Keratinocyte (primary cell): Measurements from ENCODE around the gene DNAJC7. TPM values are rescaled to one million over a fixed set of nuclear protein-coding genes. Genes with fewer than 3 reads are reported as not detected.

Experiments
- DNase-seq: peaks from one replicate; pipeline ENCODE4 v3.0.0-alpha.2; 2011; ENCODE audit warnings: low read depth, missing footprints, low spot score
- FAIRE-seq: peaks from 2 replicates; lab custom pipeline; 2011; peaks lifted over from hg19 to GRCh38; lab: Jason Lieb, UNC
- H2AFZ ChIP-seq: 2 replicates; pipeline ENCODE4 v1.6.0; 2012; ENCODE audit warnings: low read length, control low read depth, inconsistent platforms; ENCODE audit not compliant: control insufficient read depth
- H3K27ac ChIP-seq: 2 replicates; pipeline ENCODE4 v1.5.1; 2011; ENCODE audit warnings: low read length; ENCODE audit not compliant: control insufficient read depth, insufficient read depth
- H3K27me3 ChIP-seq: 3 replicates; pipeline ENCODE4 v1.6.0; 2011; ENCODE audit warnings: low read length; ENCODE audit not compliant: control insufficient read depth, insufficient read depth; ENCODE audit errors: extremely low read depth
- H3K36me3 ChIP-seq, 2 experiments: 2 replicates in 1 of 2; 3 replicates in 1 of 2; pipeline ENCODE4 v1.5.1; 2011; ENCODE audit warnings: low read length in 2 of 2, mild to moderate bottlenecking in 1 of 2; ENCODE audit not compliant: control insufficient read depth in 2 of 2, insufficient read depth in 2 of 2; ENCODE audit errors: extremely low read depth in 1 of 2
- H3K4me1 ChIP-seq: 3 replicates; pipeline ENCODE4 v1.5.1; 2011; ENCODE audit warnings: low read length; ENCODE audit not compliant: control insufficient read depth, insufficient read depth; ENCODE audit errors: extremely low read depth
- H3K4me2 ChIP-seq: 3 replicates; pipeline ENCODE4 v1.6.0; 2011; ENCODE audit warnings: low read depth, low read length; ENCODE audit not compliant: control insufficient read depth, insufficient read depth; ENCODE audit errors: extremely low read depth
- H3K4me3 ChIP-seq, 3 experiments: fragments of 200-600 bp in 1 of 3; sonication (generic) in 1 of 3; 2 replicates in 2 of 3; 3 replicates in 1 of 3; pipeline ENCODE4 v1.5.1; 2011 to 2016; ENCODE audit warnings: low read length in 3 of 3, mild to moderate bottlenecking in 3 of 3, control low read depth in 2 of 3, inconsistent platforms in 1 of 3, low read depth in 1 of 3, mixed read lengths in 1 of 3, mixed run types in 1 of 3, moderate library complexity in 1 of 3; ENCODE audit not compliant: control insufficient read depth in 2 of 3, insufficient read depth in 2 of 3; ENCODE audit errors: extremely low read depth in 1 of 3
- H3K79me2 ChIP-seq: 2 replicates; pipeline ENCODE4 v1.6.0; 2012; ENCODE audit warnings: low read length; ENCODE audit not compliant: control insufficient read depth, insufficient read depth
- H3K9ac ChIP-seq: 3 replicates; pipeline ENCODE4 v1.6.0; 2011; ENCODE audit warnings: low read length; ENCODE audit not compliant: control insufficient read depth, insufficient read depth; ENCODE audit errors: extremely low read depth
- H3K9me1 ChIP-seq: 3 replicates; pipeline ENCODE4 v1.6.0; 2011; ENCODE audit warnings: low read length; ENCODE audit not compliant: control insufficient read depth, insufficient read depth; ENCODE audit errors: extremely low read depth
- H3K9me3 ChIP-seq: 2 replicates; pipeline ENCODE4 v1.5.1; 2012; ENCODE audit warnings: low read depth, low read length; ENCODE audit not compliant: control insufficient read depth
- H4K20me1 ChIP-seq: 3 replicates; pipeline ENCODE4 v1.6.0; 2011; ENCODE audit warnings: low read length; ENCODE audit not compliant: control insufficient read depth, insufficient read depth; ENCODE audit errors: extremely low read depth
- EZH2 ChIP-seq: IDR thresholded peaks from one replicate; pipeline ENCODE4 v1.6.1; 2012; ENCODE audit warnings: inconsistent platforms, mild to moderate bottlenecking, low read length, moderate library complexity
- dilution Hi-C: fragments of 300-500 bp; cut with MboI; formaldehyde crosslinking; loops from one replicate; pipeline ENCODE4 v1.7.0; 2020; ENCODE audit warnings: low sequenced_read_pairs; ENCODE audit not compliant: extremely low pct_ligation_motif_present
- polyA plus RNA-seq, 5 experiments: library from polyadenylated mRNA; depleted of rRNA in 3 of 5; stranded (reverse) in 3 of 5; stranded (forward) in 1 of 5; unstranded in 1 of 5; fragments of >200 nt; gene quantifications; 1 replicate in 1 of 5; 2 replicates in 3 of 5; 3 replicates in 1 of 5; pipeline versions ENCODE4 v1.2.1 to v1.2.3, GENCODE V29; 2011 to 2012; ENCODE audit warnings: missing spikeins in 2 of 5, low read depth in 1 of 5, low replicate concordance in 1 of 5
- TF ChIP-seq, protein P1 (sequence below), 3 experiments: IDR thresholded peaks in 1 of 3; conservative IDR thresholded peaks in 1 of 3; optimal IDR thresholded peaks in 1 of 3; 2 replicates in 2 of 3; 3 replicates in 1 of 3; pipeline versions ENCODE3 to v1.5.1; 2011; ENCODE audit warnings: low read length in 3 of 3, mild to moderate bottlenecking in 3 of 3, moderate library complexity in 2 of 3, control low read depth in 1 of 3, inconsistent platforms in 1 of 3; ENCODE audit not compliant: insufficient read depth in 2 of 3; ENCODE audit errors: extremely low read depth in 1 of 3

The DNAJC7 gene
- polyA plus RNA-seq, 1 donor (not counting 4 experiments of a cell fraction or from before 2014, with no cell fraction given), result 82.5 TPM

DNA sequence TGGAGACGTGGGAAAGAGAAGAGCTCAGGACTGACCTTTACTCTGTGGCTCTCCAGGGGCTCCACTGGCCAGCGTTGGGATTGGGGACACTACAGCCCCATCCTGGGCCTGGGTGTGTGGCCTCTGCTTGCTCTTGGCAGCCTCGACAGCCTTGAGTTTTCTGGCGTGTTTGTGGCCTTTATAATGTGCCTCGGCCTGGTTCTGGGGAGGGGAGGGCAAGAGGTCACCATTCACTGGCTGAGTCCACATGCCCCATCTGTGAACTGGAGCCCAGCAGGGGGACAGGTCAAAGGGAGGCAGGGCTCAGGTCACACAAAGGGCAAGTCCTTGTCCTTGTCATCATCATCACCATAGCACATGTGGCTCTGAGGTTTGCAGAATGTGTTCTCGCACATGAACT, 14.3 kb upstream of the DNAJC7 start:
- dilution Hi-C loops, result no loop called here
- no peaks in the 10 kb centered on the region for H3K9me1 ChIP-seq
- H3K4me2 ChIP-seq, result no peak overlapping the region
- H3K9ac ChIP-seq, result no peak overlapping the region
- no peaks in the 10 kb centered on the region for H3K27me3 ChIP-seq
- no peak overlapping the region for H2AFZ ChIP-seq
- DNase-seq (no peak), FAIRE-seq (no peak)
- no peaks in the 10 kb centered on the region for H3K36me3 ChIP-seq
- no peak overlapping the region for H3K4me3 ChIP-seq
- no peaks in the 10 kb centered on the region for H3K79me2 ChIP-seq
- H3K27ac ChIP-seq, result no peak overlapping the region
- no peaks in the 10 kb centered on the region for H3K9me3 ChIP-seq
- no peaks in the 10 kb centered on the region for H4K20me1 ChIP-seq
- no peaks in the 10 kb centered on the region for H3K4me1 ChIP-seq
- TF ChIP-seq, protein P1, sequence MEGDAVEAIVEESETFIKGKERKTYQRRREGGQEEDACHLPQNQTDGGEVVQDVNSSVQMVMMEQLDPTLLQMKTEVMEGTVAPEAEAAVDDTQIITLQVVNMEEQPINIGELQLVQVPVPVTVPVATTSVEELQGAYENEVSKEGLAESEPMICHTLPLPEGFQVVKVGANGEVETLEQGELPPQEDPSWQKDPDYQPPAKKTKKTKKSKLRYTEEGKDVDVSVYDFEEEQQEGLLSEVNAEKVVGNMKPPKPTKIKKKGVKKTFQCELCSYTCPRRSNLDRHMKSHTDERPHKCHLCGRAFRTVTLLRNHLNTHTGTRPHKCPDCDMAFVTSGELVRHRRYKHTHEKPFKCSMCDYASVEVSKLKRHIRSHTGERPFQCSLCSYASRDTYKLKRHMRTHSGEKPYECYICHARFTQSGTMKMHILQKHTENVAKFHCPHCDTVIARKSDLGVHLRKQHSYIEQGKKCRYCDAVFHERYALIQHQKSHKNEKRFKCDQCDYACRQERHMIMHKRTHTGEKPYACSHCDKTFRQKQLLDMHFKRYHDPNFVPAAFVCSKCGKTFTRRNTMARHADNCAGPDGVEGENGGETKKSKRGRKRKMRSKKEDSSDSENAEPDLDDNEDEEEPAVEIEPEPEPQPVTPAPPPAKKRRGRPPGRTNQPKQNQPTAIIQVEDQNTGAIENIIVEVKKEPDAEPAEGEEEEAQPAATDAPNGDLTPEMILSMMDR (optimal IDR thresholded peaks at IDR 0.05 in 1 of 3, IDR thresholded peaks at IDR 0.05 in 1 of 3, conservative IDR thresholded peaks at IDR 0.05 in 1 of 3; ENCODE audit: extremely low read depth in 1 of 3, insufficient read depth in 2 of 3, low read length in 3 of 3), result no peak
- TF ChIP-seq EZH2, result no peak

GRCh38 chr17:42028791-42029127, 11.5 kb upstream of the DNAJC7 start:
- H3K9me1 ChIP-seq, result no peaks in the 10 kb centered on the region
- no peak for TF ChIP-seq EZH2
- TF ChIP-seq, protein P1 (optimal IDR thresholded peaks at IDR 0.05 in 1 of 3, IDR thresholded peaks at IDR 0.05 in 1 of 3, conservative IDR thresholded peaks at IDR 0.05 in 1 of 3; ENCODE audit: extremely low read depth in 1 of 3, insufficient read depth in 2 of 3, low read length in 3 of 3), result no peak
- no peak overlapping the region for H3K9ac ChIP-seq
- H3K4me1 ChIP-seq, result peaks cover 8% of the 10 kb centered on the region
- H3K4me2 ChIP-seq, result no peak overlapping the region
- H3K36me3 ChIP-seq, result peaks cover 6% of the 10 kb centered on the region in 2 experiments
- FAIRE-seq (no peak), DNase-seq (no peak)
- H3K4me3 ChIP-seq, result no peak overlapping the region
- no peaks in the 10 kb centered on the region for H3K79me2 ChIP-seq
- no peaks in the 10 kb centered on the region for H3K9me3 ChIP-seq
- dilution Hi-C loops, result no loop called here
- H3K27me3 ChIP-seq, result no peaks in the 10 kb centered on the region
- no peak overlapping the region for H3K27ac ChIP-seq
- H4K20me1 ChIP-seq, result no peaks in the 10 kb centered on the region
- H2AFZ ChIP-seq, result no peak overlapping the region
